HUES6 (cell line): Measurements from ENCODE around the gene TTLL8.

Experiments
- H3K27ac ChIP-seq: 2 replicates; pipeline ENCODE4 v1.7.0; 2013; ENCODE audit warnings: low read depth, mild to moderate bottlenecking, low read length, inconsistent platforms
- H3K27me3 ChIP-seq: 2 replicates; pipeline ENCODE4 v1.6.1; 2013; ENCODE audit warnings: low read length; ENCODE audit not compliant: control insufficient read depth, insufficient read depth
- H3K36me3 ChIP-seq: 2 replicates; pipeline ENCODE4 v1.6.1; 2013; ENCODE audit warnings: low read length; ENCODE audit not compliant: control insufficient read depth, insufficient read depth
- H3K4me1 ChIP-seq: 2 replicates; pipeline ENCODE4 v1.6.1; 2013; ENCODE audit warnings: low read length; ENCODE audit not compliant: control insufficient read depth, insufficient read depth
- H3K4me3 ChIP-seq: 2 replicates; pipeline ENCODE4 v1.5.1; 2013; ENCODE audit warnings: low read depth, low read length
- H3K9ac ChIP-seq: one replicate; pipeline ENCODE4 v1.6.1; 2013; ENCODE audit warnings: mild to moderate bottlenecking, low read length
- H3K9me3 ChIP-seq: 2 replicates; pipeline ENCODE4 v1.6.1; 2013; ENCODE audit warnings: low read depth, low read length; ENCODE audit not compliant: control insufficient read depth, insufficient read depth

Gene TTLL8

DNA sequence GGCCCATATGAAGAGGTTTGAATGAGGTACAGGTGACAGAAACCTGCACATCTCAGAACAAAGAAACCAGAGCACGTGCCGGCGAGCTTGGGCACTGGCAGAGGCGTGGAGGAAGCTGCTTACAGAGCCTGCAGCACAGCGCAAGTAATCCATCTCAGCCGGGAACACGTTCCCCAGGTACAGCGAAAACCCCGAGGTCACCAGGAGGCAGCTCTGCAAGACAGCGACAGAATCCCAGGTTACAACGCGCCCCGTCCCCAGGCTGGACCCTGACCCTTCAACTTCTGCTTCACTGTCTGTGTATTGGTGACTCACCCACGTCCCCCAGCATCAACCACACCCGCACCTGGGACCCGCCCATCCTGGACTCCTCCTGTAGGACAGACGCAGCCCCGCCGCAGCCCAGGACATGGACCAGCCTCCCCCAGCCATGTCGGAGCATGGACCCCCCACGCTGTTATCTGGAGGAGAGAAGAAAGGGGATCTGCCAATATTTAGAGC is 24.9 kb upstream of the TTLL8 start:
- Histone ChIP-seq H3K27me3 (no peaks in the 10 kb centered on the region), H3K27ac (no peak overlapping the region), H3K4me1 (peaks cover 21% of the 10 kb centered on the region; the same call in 1 of the 2 replicates), H3K9ac (no peak overlapping the region), H3K9me3 (no peaks in the 10 kb centered on the region; the same call in 1 of the 2 replicates), H3K36me3 (no peaks in the 10 kb centered on the region), H3K4me3 (no peak overlapping the region)

DNA sequence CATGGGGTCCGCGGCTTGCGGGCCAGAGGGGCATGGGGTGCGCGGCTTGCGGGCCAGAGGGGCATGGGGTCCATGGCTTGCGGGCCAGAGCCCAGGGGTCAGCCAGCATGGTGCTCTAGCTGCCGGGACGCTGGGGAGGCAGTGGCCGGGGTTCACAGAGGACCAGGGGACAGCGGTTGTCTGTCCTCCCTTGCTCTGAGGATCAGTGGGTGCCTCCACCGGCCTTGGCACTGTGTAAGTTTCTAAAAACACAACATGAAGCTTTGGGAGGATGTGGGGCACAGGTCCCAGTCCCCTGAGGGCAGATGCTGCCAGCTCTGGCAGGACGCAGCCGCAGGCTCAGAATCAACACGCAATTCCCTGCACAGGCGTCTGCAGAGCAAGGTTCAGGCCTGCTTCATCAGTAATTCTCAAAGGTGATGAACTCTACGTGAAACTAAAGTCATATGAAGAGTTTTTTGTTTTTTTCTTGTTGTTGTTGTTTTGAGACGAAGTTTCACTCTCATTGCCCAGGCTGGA is 24.2 kb upstream of the TTLL8 start:
- no peaks in the 10 kb centered on the region for H3K36me3 ChIP-seq
- H3K9me3 ChIP-seq, result no peaks in the 10 kb centered on the region; the same call in 1 of the 2 replicates
- H3K27me3 ChIP-seq, result no peaks in the 10 kb centered on the region
- H3K9ac ChIP-seq, result no peak overlapping the region
- no peak overlapping the region for H3K27ac ChIP-seq
- peaks cover 21% of the 10 kb centered on the region; the same call in 1 of the 2 replicates for H3K4me1 ChIP-seq
- H3K4me3 ChIP-seq, result no peak overlapping the region

DNA sequence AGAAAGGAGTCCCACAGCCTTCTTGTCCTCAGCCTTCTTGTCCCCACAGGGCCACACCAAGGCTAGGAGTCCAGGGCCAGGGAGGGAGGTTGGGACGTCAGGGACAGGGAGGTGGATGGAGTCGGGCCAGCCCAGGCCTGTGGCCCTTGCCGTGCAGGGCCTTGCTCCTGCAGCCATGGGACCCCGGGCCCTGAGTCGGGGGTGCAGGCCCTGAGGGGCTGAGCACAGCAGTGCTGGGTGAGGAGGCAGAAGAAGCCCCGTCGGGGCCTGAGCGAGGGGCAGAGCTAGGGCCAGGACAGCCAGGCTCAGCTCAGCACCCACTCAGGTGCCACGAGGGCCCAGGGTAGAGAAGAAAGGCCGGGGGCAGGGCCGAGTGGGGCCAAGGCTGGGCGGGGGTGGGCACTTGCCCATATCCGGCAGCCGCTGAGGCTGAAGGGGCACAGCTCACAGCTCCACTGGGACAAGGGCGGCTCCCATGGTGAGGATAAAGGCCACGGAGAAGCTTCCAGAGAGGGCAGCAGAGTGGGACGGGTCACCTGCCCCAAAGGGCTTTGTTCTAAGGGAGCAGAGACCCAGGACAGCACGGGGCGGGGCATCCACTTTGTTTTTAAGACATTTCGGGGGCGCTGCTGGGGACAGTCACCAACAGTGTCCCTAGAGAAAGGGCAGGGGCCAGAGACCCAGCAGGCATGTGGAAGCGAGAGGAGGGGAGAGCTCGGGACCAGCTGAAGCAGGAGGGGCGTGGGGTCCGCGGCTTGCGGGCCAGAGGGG is 23.5 kb upstream of the TTLL8 start:
- no peaks in the 10 kb centered on the region for H3K9me3 ChIP-seq

DNA sequence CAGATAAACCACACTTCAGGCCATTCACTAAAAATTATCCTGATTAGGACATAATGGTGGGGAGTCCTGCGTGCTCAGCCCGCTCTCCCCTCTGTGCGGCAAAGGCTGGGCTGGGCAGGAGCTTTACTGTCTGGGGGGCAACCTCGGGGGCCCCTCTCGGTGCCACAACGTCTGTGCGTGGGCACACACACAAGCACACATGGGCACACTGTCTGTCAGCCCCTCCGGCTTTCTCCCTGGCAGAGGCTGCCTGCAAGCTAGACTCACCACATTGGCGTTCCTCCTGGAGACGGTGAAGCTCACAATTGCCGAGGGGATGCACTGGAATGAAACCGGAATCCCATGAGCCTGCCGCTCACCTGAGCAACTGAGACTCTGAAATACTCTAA is 22.0 kb upstream of the TTLL8 start:
- H3K27me3 ChIP-seq, result no peaks in the 10 kb centered on the region
- H3K36me3 ChIP-seq, result no peaks in the 10 kb centered on the region
- peaks cover 15% of the 10 kb centered on the region; the same call in 1 of the 2 replicates for H3K4me1 ChIP-seq
- H3K9me3 ChIP-seq, result no peaks in the 10 kb centered on the region
- no peak overlapping the region for H3K27ac ChIP-seq
- H3K4me3 ChIP-seq, result no peak overlapping the region
- no peak overlapping the region for H3K9ac ChIP-seq

More for the DNA sequence above, 23.5 kb upstream of the TTLL8 start:
- Histone ChIP-seq H3K36me3 (no peaks in the 10 kb centered on the region), H3K27ac (no peak overlapping the region), H3K4me3 (no peak overlapping the region), H3K9ac (no peak overlapping the region), H3K27me3 (no peaks in the 10 kb centered on the region), H3K4me1 (peaks cover 21% of the 10 kb centered on the region; the same call in 1 of the 2 replicates)

DNA sequence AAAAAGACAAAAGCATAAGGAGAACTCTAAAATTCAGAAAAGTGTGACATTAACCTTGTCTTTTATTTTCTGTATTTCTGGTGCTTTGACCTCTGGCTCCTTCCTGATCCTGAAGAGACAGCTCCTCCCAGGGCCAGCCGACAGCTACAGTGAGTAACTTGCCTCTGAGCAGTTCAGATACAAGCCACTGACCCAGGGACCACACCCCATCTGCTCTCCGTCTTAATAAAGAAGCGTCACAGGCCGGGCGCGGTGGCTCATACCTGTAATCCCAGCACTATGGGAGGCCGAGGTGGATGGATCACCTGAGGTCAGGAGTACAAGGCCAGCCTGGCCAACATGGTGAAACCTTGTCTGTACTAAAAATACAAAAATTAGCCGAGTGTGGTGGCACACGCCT is 20.7 kb upstream of the TTLL8 start:
- H3K4me1 ChIP-seq, result peaks cover 9% of the 10 kb centered on the region; the same call in 1 of the 2 replicates
- H3K27me3 ChIP-seq, result no peaks in the 10 kb centered on the region
- no peak overlapping the region for H3K27ac ChIP-seq
- H3K36me3 ChIP-seq, result no peaks in the 10 kb centered on the region
- H3K4me3 ChIP-seq, result no peak overlapping the region
- no peak overlapping the region for H3K9ac ChIP-seq
- H3K9me3 ChIP-seq, result no peaks in the 10 kb centered on the region

DNA sequence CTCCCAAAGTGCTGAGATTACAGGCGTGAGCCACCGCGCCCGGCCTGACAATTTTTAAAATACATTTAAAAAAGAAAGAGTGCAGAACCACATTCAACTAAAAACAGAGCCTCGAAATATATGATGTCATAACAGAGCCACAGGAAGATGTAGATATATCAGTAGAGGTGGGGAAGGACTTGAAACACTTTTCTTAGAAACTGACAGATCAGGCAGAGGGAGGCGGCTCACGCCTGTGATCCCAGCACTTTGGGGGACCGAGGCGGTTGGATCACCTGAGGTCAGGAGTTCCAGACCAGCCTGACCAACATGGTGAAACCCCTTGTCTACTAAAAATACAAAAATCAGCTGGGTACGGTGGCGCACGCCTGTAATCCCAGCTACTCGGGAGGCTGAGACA is 20.1 kb upstream of the TTLL8 start:
- Histone ChIP-seq H3K4me1 (peaks cover 4% of the 10 kb centered on the region; the same call in 1 of the 2 replicates), H3K27me3 (no peaks in the 10 kb centered on the region), H3K4me3 (no peak overlapping the region), H3K27ac (no peak overlapping the region), H3K9ac (no peak overlapping the region), H3K36me3 (no peaks in the 10 kb centered on the region), H3K9me3 (no peaks in the 10 kb centered on the region)

DNA sequence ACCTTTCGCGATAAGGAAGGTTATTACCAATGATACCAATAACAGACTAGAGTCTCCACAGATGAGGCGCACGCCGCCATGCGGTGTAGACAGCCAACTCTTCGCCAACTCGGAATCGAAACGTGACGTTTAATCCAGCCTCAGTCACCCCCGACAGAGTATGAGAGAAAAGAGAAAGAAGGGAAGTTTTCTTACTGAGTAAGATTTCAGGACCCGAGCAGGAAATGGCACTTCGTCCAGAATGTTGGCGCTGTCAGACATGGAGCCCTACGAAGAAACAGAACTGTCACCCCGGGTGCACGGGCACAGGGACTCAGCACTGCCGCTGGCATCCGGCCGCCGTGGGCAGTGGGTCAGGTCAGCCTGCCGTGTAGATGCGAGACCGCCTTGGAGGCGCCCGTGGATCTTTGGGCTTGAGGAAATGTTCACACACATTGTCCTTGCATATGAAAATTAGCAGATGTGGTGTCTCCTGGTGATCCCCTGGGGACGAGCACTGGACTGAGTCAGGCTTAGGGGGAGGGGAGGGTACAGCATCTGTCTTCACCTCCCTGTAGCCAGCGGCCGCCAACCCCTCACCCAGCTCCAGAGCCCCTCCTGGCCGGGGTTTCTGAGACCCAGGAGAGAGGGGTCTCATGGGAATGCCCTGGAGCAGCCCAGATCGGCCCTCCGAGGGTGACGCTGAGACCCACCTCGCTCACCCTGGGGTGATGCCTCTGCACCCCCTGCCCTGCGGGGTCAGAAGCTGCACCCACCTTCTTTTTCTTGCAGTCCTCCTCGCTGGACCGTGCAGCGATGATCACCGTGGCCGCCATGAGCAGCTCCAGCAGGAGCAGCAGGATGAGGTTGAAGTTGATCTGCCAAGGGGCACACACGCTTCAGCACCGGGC is 18.8 kb upstream of the TTLL8 start:
- H3K4me1 ChIP-seq, result no peaks in the 10 kb centered on the region
- H3K9me3 ChIP-seq, result no peaks in the 10 kb centered on the region
- no peak overlapping the region for H3K4me3 ChIP-seq
- no peak overlapping the region for H3K9ac ChIP-seq
- H3K36me3 ChIP-seq, result no peaks in the 10 kb centered on the region
- H3K27ac ChIP-seq, result no peak overlapping the region
- H3K27me3 ChIP-seq, result no peaks in the 10 kb centered on the region

DNA sequence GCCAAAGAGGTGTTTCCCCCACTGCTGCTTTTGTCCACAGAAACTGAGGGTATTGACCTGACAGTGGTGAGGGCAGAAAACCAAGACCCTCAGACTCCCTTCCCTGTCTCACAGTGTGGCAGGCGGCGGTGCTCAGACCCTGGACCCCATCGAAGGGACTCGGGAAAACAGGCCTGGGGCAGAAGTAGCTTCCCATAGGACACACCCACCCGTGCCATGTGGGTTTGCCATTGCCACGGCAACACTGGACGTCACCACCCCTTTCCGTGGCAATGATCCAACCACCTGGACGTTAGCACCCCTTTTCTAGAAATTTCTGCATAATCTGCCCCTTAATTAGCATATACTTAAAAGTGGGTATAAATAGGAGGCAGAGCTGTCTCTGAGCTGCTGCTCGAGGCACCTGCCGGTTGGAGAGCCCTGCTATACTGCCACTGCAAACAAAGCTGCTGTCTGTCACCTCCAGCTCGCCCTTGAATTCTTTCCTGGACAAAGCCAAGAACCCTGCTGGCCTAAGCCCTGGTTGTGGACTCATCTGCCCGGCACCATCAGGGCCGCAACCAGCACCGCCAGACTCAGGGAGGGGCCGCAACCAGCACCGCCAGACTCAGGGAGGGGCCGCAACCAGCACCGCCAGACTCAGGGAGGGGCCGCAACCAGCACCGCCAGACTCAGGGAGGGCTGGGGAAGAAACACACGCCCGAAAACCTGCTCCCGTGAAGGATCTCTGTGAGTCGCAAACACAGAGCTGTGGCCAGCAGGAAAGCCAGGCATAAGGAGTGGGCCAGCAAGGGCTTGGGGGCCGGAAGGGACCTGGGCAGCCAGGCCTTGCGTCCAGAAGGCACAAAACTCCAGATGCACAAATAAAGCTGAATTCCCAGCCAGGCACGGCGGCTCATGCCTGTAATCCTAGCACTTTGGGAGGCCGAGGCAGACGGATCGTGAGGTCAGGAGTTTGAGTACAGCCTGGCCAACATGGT is 16.7 kb upstream of the TTLL8 start:
- Histone ChIP-seq H3K36me3 (no peaks in the 10 kb centered on the region), H3K9ac (no peak overlapping the region), H3K9me3 (no peaks in the 10 kb centered on the region), H3K4me1 (no peaks in the 10 kb centered on the region), H3K4me3 (no peak overlapping the region), H3K27me3 (no peaks in the 10 kb centered on the region), H3K27ac (no peak overlapping the region)

DNA sequence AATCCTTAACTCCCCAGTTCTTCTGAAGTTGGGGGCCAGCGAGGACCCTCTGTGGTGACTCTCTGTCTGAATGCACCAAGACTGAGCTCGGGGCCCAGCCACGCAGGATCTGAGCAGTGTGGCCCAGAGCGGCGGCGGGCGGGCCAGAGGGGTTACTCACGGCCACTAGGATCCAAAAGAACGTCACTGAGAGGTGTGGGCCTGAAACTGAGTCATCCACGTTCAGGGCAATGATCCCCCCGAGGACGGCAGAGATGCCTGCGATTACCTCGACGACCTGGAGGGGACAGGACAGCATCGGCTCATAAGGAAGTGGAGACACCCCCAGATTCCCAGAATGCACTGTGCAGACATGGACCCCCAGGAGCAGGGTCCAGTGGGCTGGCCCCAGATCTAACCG is 16.0 kb upstream of the TTLL8 start:
- Histone ChIP-seq H3K36me3 (no peaks in the 10 kb centered on the region), H3K9ac (no peak overlapping the region), H3K4me1 (no peaks in the 10 kb centered on the region), H3K27ac (no peak overlapping the region), H3K27me3 (no peaks in the 10 kb centered on the region), H3K4me3 (no peak overlapping the region), H3K9me3 (no peaks in the 10 kb centered on the region)
